Ureter (tissue), 1 donor: ENCODE results near the gene TMEM178B. TPM values are rescaled to one million over a fixed set of nuclear protein-coding genes. Genes with fewer than 3 reads are reported as not detected.
"Not testable (repeated sequence)": the region's sequence is repeated elsewhere in the genome, so short reads cannot be mapped to it uniquely, and the experiment has no call there.

ENCODE experiments used
- DNase-seq: peaks from one replicate; pipeline ENCODE4 v3.0.0-alpha.2; 2020; ENCODE audit warnings: low spot score
- total RNA-seq: library from RNA; stranded (reverse); gene quantifications from one replicate; pipeline ENCODE4 v1.2.4, GENCODE V29; 2023
- donor health status: DM: yes; HTN: yes; CAD: no.

TMEM178B gene
- total RNA-seq: 7.9 TPM

GRCh38 chr7:141073641-141074161 is at the start of gene TMEM178B:
Gene TMEM178B, plus strand, starts transcription at chr7:141074064.
- no peak for DNase-seq

GRCh38 chr7:141024668-141025067 is 49.2 kb upstream of the TMEM178B start:
- DNase-seq: no peak

DNA sequence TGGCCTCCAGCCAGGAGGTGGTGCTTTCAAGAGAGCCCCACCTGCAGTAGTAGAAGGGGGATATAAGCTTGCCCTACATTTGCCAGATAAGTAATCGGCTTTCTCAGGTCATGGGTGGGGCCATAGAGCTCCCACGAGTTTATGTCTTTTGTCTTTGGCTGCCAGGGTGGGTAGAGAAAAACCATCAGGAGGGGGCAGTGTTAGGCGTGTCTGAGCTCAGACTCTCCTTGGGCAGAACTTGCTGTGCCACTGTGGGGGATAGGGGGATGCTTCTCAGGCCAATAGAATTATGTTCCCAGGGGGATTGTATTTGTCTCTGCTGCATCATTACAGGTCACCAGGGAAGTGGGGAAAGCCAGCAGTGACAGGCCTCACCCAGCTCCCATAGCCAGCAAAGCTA is 46.8 kb upstream of the TMEM178B start:
- DNase-seq: no peak

DNA sequence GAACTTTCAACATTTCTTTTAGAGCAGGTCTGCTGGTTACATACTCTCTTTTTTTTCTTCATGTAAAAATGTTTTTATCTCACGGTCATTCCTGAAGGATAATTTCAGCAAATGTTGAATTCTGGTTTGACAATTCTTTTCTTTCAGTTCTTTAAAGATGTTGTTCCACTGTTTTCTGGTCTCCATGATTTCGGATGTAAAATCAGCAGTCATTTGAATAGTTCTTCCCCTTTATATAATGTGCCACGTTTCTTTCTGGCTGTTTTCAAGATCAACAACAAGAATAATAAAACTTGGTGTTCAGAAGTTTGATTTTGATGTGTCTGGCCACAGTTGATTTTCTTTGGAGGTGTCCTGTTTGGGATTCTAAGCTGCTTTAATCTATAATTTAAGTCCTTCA is 45.1 kb upstream of the TMEM178B start:
- no peak for DNase-seq

- not testable (repeated sequence) for DNase-seq
These were observed 41.1 kb upstream of the TMEM178B start for GRCh38 chr7:141032539-141033323.

DNA sequence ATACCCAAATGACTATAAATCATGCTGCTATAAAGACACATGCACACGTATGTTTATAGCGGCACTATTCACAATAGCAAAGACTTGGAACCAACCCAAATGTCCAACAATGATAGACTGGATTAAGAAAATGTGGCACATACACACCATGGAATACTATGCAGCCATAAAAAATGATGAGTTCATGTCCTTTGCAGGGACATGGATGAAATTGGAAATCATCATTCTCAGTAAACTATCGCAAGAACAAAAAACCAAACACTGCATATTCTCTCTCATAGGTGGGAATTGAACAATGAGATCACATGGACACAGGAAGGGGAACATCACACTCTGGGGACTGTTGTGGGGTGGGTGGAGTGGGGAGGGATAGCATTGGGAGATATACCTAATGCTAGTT is 35.8 kb upstream of the TMEM178B start:
- DNase-seq: not testable (repeated sequence)

DNA sequence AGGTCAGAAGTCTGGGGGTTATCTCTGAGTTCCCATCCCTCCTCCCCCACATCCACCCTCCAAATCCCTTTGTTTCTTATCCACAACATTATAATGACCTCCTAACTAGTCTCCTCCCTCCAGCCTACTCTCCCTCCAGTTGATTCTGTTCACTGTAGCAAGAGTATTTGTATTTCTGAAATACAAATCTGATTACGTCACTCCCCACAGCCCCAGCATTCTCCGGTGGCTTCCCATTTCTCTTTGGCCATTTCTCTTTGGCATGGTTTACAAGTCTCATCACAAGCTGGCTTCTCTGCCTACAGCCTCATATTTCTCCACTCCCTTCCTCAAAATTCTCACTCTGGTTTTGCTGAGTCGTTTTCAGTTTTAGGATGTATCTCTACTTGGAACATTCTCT is 34.5 kb upstream of the TMEM178B start:
- no peak for DNase-seq

GRCh38 chr7:141042222-141043193 is 31.4 kb upstream of the TMEM178B start:
- DNase-seq: no peak

GRCh38 chr7:141043616-141044015 is 30.2 kb upstream of the TMEM178B start:
- no peak for DNase-seq

DNA sequence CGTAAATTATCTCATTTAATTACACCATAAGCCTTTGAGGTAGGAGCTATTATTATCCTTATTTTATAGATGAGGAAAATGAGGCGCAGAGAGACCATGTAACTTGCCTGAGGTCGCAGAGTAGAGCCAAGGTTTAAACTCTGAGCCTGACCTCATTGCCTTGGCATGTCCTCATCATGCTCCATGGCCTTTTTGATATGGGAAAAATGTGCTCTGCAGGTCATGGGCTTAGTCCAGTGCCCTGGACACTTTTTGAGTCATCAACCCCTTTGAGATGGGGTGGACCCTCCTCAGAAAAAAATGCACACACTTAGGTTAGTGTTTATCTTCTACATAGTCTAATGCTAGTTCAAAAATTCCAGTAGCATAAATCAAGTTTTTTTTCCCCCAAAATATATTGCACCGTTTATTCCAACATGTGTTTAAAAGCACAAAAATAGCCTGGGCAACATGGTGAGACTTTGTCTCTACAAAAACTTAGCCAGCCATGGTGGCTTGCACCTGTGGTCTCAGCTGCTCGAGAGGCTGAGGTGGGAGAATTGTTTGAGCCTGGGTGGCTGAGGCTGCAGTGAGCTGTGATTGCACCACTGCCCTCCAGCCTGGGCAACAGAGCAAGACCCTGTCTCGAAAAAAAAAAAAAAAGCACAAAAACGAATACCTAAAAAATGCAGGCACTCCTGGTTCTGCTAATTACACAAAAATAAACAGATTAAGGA is 28.6 kb upstream of the TMEM178B start:
- no peak for DNase-seq

GRCh38 chr7:141045842-141046620 is 27.8 kb upstream of the TMEM178B start:
- DNase-seq: no peak

- no peak for DNase-seq
These were observed 20.2 kb upstream of the TMEM178B start for GRCh38 chr7:141053626-141054025.

- DNase-seq: no peak
These were observed 18.7 kb upstream of the TMEM178B start for GRCh38 chr7:141055146-141055545.

DNA sequence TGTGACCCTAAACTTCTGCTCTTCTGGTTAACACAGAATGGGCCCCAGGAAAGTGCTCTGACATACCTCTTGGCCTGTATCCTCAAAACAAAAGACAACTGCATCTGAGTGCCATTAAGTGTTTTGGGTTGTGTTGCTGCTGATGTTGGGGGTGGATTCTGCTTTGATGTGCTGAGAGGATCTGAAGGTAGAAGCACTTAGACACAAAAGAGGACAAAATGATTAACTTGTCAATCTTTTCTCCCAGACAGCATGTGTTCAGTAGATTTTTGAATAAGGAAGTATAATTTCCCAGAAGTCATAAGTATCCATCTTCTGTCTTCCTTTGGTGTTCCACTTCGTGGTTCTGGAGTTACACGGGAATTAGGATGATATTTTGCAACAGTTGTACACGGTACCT is 16.1 kb upstream of the TMEM178B start:
- no peak for DNase-seq

DNA sequence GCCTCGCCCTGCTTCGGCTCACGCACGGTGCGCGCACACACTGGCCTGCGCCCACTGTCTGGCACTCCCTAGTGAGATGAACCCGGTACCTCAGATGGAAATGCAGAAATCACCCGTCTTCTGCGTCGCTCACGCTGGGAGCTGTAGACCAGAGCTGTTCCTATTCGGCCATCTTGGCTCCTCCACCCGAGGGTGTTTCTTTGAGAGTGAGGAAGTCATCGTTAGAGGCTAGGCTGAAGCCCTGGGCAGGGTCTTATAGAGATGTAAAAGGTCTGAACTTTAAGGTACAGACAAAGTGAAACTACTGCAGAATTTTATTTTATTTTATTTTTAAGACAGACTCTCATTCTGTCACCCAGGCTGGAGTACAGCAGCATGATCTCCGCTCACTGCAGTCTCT is 6.0 kb upstream of the TMEM178B start:
- not testable (repeated sequence) for DNase-seq

DNA sequence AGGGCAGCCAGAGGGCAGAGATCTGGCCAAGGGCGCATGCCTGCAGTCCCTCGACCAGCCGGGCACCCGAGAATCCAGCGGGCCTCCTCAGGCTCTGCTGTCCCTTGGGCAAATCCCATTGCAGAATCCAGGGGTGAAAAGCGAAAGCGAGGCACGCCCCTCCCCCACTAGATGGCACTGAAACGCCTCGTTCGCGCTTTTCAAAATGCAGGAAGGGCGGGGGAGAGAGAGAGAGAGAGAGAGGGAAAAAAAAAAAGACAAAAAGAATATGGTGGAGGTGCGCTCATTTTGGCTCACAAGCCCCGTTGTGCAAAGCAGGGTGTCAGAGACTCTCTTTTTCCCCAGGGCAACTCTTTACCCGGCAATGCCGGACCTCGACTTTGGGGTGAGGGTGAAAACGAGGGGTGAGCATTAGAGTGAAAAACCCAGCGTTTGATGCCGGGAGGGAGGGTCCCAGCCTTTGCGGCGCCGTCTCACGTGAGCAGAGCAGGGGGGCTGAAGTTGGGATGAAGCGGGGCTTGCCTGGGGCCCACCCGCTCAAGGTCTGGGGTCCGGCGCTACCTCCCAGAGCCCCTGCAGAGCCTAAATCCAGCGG is 2.5 kb upstream of the TMEM178B start:
- DNase-seq: peak; percentile 50

GRCh38 chr7:141071855-141072547 is 1.9 kb upstream of the TMEM178B start:
- no peak for DNase-seq

GRCh38 chr7:141072548-141073172 is 1.2 kb upstream of the TMEM178B start:
- DNase-seq: peak; percentile 57

GRCh38 chr7:141073173-141073640 is 657 bp upstream of the TMEM178B start:
- DNase-seq: no peak
